Measurements from ENCODE around the gene KANSL1. TPM values are rescaled to one million over a fixed set of nuclear protein-coding genes. Genes with fewer than 3 reads are reported as not detected.

Gene KANSL1
- total and polyA plus RNA-seq, 8 donors: 65.9 to 129 (median 79.0) TPM

- Histone ChIP-seq H3K27ac (no peak within 1 kb of the TSS), H3K36me3 (no peaks in the 10 kb centered on the region), H3K4me3 (no peak within 1 kb of the TSS), H3K9me3 (no peaks in the 10 kb centered on the region), H3K27me3 (no peaks in the 10 kb centered on the region), H3K4me1 (no peaks in the 10 kb centered on the region)
- intact Hi-C loops (cut with DNase I): no loop called here
- ATAC-seq: no peak
- DNase-seq: no peak
- TF ChIP-seq, protein P1, sequence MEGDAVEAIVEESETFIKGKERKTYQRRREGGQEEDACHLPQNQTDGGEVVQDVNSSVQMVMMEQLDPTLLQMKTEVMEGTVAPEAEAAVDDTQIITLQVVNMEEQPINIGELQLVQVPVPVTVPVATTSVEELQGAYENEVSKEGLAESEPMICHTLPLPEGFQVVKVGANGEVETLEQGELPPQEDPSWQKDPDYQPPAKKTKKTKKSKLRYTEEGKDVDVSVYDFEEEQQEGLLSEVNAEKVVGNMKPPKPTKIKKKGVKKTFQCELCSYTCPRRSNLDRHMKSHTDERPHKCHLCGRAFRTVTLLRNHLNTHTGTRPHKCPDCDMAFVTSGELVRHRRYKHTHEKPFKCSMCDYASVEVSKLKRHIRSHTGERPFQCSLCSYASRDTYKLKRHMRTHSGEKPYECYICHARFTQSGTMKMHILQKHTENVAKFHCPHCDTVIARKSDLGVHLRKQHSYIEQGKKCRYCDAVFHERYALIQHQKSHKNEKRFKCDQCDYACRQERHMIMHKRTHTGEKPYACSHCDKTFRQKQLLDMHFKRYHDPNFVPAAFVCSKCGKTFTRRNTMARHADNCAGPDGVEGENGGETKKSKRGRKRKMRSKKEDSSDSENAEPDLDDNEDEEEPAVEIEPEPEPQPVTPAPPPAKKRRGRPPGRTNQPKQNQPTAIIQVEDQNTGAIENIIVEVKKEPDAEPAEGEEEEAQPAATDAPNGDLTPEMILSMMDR (IDR thresholded peaks at IDR 0.05): no peak
Measured at GRCh38 chr17:45998987-45999899, 194.0 kb downstream of the KANSL1 start, which contains the start of gene STH. Gene STH, plus strand, starts transcription at chr17:45999250. Its CDS starts 30 bp downstream, at chr17:45999280.

DNA sequence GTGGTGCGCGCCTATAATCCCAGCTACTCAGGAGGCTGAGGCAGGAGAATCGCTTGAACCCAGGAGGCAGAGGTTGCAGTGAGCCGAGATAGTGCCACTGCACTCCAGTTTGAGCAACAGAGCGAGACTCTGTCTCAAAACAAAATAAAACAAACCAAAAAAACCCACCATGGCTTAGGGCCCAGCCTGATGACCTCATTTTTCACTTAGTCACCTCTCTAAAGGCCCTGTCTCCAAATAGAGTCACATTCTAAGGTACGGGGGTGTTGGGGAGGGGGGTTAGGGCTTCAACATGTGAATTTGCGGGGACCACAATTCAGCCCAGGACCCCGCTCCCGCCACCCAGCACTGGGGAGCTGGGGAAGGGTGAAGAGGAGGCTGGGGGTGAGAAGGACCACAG lies 195.6 kb downstream of the KANSL1 start:
- no peaks in the 10 kb centered on the region for H3K27me3 ChIP-seq
- TF ChIP-seq, protein P1 (IDR thresholded peaks at IDR 0.05): no peak
- H3K36me3 ChIP-seq: no peaks in the 10 kb centered on the region
- no peak overlapping the region for H3K4me3 ChIP-seq
- ATAC-seq (no peak), DNase-seq (no peak)
- H3K27ac ChIP-seq: no peak overlapping the region
- no peaks in the 10 kb centered on the region for H3K9me3 ChIP-seq
- no peaks in the 10 kb centered on the region for H3K4me1 ChIP-seq
- intact Hi-C loops (cut with DNase I): no loop called here

GRCh38 chr17:45997166-45997565 lies 196.1 kb downstream of the KANSL1 start:
- intact Hi-C loops (cut with DNase I): no loop called here
- TF ChIP-seq, protein P1 (IDR thresholded peaks at IDR 0.05): no peak
- ATAC-seq: no peak

GRCh38 chr17:45996282-45996937 lies 196.8 kb downstream of the KANSL1 start:
- Histone ChIP-seq H3K36me3 (no peaks in the 10 kb centered on the region), H3K27me3 (no peaks in the 10 kb centered on the region), H3K4me3 (no peak overlapping the region), H3K27ac (no peak overlapping the region), H3K9me3 (no peaks in the 10 kb centered on the region), H3K4me1 (no peaks in the 10 kb centered on the region)
- no peak for ATAC-seq
- intact Hi-C loops (cut with DNase I): no loop called here
- TF ChIP-seq, protein P1 (IDR thresholded peaks at IDR 0.05): no peak
- no peak for DNase-seq

More at GRCh38 chr17:45997166-45997565, 196.1 kb downstream of the KANSL1 start:
- no peak overlapping the region for H3K4me3 ChIP-seq
- H3K9me3 ChIP-seq: no peaks in the 10 kb centered on the region
- H3K4me1 ChIP-seq: no peaks in the 10 kb centered on the region
- no peak overlapping the region for H3K27ac ChIP-seq
- no peaks in the 10 kb centered on the region for H3K27me3 ChIP-seq
- H3K36me3 ChIP-seq: no peaks in the 10 kb centered on the region
- DNase-seq: no peak
